Activated naive CD4-positive, alpha-beta T cell treated with anti-CD3 and anti-CD28 coated beads, Interleukin-2, amount 50 U/mL, for 72 hours (primary cell): ENCODE results near the gene B4GALNT2. TPM values are rescaled to one million over a fixed set of nuclear protein-coding genes. Genes with fewer than 3 reads are reported as not detected.

Experiments used
- ATAC-seq, 2 donors: fragments of 150-1000 bp; cut with Tn5 transposase; 2 replicates each; pipeline ENCODE4 v1.10.0; 2021; ENCODE audit warnings: mild to moderate bottlenecking in 2 of 2, moderate library complexity in 2 of 2
- DNase-seq, 2 donors: peaks; one replicate each; pipeline ENCODE4 v3.0.0; 2021 to 2022; ENCODE audit warnings: low spot score in 2 of 2
- H3K27ac Mint-ChIP-seq, 2 donors: one replicate each; pipeline ENCODE4 v1.8.0; 2022; ENCODE audit warnings: mild to moderate bottlenecking in 2 of 2, mixed read lengths in 2 of 2
- H3K36me3 Mint-ChIP-seq, 2 donors: one replicate each; pipeline ENCODE4 v1.8.0; 2022; ENCODE audit warnings: mixed read lengths in 2 of 2
- H3K9me3 Mint-ChIP-seq, 2 donors: one replicate each; pipeline ENCODE4 v1.8.0; 2022; ENCODE audit warnings: mixed read lengths in 2 of 2
- total RNA-seq, 2 donors: library from RNA; stranded (reverse); gene quantifications; one replicate each; pipeline ENCODE4 v1.2.3, GENCODE V29; 2022

Gene B4GALNT2
- total RNA-seq, 2 donors from 2014 or later: 0.02 TPM; not detected in 1

- no peaks in the 10 kb centered on the region for H3K9me3 Mint-ChIP-seq
- H3K27ac Mint-ChIP-seq: peak overlapping the region; percentile 98 to 100
- DNase-seq: peak; percentile 94 to 97
- peak; percentile 65 to 67 for ATAC-seq
- no peaks in the 10 kb centered on the region for H3K36me3 Mint-ChIP-seq
Measured at GRCh38 chr17:49191917-49192741, 59.6 kb downstream of the B4GALNT2 start.

- peak overlapping the region; percentile 98 to 100 for H3K27ac Mint-ChIP-seq
- no peaks in the 10 kb centered on the region for H3K9me3 Mint-ChIP-seq
- DNase-seq: peak in 1 of 2 donors; percentile 17
Measured at GRCh38 chr17:49193513-49194296, 61.1 kb downstream of the B4GALNT2 start.

DNA sequence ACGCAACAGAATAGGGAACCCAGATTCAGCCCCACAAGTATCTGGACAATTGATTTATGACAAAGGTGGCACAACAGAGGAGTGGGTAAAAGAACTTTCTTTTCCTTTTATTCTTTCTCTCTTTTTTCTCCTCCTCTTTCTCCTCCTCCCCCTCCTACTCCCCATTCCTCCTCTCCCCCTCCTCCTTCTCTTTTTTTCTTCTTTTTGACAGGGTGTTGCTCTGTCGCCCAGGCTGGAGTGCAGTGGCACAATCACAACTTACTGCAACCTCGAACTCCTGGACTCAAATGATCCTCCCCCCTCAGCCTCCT is 61.7 kb downstream of the B4GALNT2 start:
- ATAC-seq: no peak
- DNase-seq: no peak
- Mint-ChIP-seq H3K27ac (peak overlapping the region in 1 of 2 donors; percentile 98), H3K9me3 (no peaks in the 10 kb centered on the region), H3K36me3 (no peaks in the 10 kb centered on the region)

More at GRCh38 chr17:49193513-49194296, 61.1 kb downstream of the B4GALNT2 start:
- no peak for ATAC-seq
- no peaks in the 10 kb centered on the region for H3K36me3 Mint-ChIP-seq

GRCh38 chr17:49195751-49196150 is 63.2 kb downstream of the B4GALNT2 start:
- Mint-ChIP-seq H3K36me3 (no peaks in the 10 kb centered on the region), H3K9me3 (no peaks in the 10 kb centered on the region), H3K27ac (no peak overlapping the region)
- ATAC-seq (no peak), DNase-seq (no peak)

- Mint-ChIP-seq H3K36me3 (no peaks in the 10 kb centered on the region), H3K9me3 (no peaks in the 10 kb centered on the region), H3K27ac (no peak overlapping the region)
- DNase-seq (no peak), ATAC-seq (no peak)
Measured at GRCh38 chr17:49196520-49196919, 64.0 kb downstream of the B4GALNT2 start.

DNA sequence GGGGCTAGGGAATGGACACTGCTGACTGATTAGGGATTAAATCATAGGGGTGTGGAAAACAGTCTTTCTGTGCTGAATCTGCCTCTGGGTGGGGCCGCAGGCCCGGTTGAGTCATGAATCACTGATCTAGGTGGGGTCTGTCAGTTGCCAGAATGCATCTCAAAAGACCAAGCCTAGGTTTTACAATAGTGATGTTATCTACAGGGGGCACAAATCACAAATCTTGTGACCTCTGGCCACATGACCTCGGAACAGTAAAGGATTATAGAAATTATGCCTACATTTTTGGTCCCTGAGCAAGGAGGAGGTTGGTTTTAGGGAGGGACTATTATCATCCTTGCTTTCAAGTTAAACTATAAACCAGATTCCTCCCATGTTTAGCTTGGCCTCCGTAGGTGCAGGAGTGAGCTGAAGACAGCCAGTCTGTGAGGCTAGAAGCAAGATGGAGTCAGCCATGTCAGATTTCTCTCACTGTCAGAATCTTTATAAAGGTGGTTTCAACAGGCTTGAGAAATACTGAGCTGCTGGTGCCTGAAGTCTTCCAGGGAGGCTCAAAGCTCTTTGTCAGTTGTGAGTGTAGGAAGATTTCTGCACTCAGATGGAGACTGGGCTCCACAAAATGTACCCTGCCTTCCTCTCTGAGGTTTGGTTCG is 64.9 kb downstream of the B4GALNT2 start:
- Mint-ChIP-seq H3K36me3 (no peaks in the 10 kb centered on the region), H3K27ac (no peak overlapping the region), H3K9me3 (no peaks in the 10 kb centered on the region)
- ATAC-seq: no peak
- no peak for DNase-seq

DNA sequence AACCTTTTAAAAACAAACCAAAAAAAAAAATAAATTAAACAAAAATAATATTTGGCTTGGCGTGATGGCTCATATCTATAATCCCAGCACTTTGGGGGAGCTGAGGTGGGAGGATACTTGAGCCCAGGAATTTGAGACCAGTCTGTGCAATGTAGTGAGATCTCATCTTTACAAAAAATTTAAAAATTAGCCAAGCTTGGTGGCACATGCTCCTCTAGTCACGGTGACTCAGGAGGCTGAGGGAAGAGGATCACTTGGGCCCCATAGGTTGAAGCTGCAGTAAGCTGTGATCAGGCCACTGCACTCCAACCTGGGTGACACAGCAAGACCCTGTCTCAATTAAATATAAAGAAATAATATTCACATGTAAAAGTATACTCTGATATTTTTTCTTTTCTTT is 65.6 kb downstream of the B4GALNT2 start:
- no peak for ATAC-seq
- no peak overlapping the region for H3K27ac Mint-ChIP-seq
- H3K9me3 Mint-ChIP-seq: no peaks in the 10 kb centered on the region
- H3K36me3 Mint-ChIP-seq: no peaks in the 10 kb centered on the region
- DNase-seq: no peak

- no peak overlapping the region for H3K27ac Mint-ChIP-seq
- no peak for ATAC-seq
- H3K9me3 Mint-ChIP-seq: no peaks in the 10 kb centered on the region
- H3K36me3 Mint-ChIP-seq: no peaks in the 10 kb centered on the region
- DNase-seq: no peak
Measured at GRCh38 chr17:49200423-49201083, 68.0 kb downstream of the B4GALNT2 start.

GRCh38 chr17:49201481-49201927 is 68.9 kb downstream of the B4GALNT2 start:
- no peaks in the 10 kb centered on the region for H3K36me3 Mint-ChIP-seq
- H3K9me3 Mint-ChIP-seq: no peaks in the 10 kb centered on the region
- no peak overlapping the region for H3K27ac Mint-ChIP-seq
- DNase-seq (no peak), ATAC-seq (no peak)

DNA sequence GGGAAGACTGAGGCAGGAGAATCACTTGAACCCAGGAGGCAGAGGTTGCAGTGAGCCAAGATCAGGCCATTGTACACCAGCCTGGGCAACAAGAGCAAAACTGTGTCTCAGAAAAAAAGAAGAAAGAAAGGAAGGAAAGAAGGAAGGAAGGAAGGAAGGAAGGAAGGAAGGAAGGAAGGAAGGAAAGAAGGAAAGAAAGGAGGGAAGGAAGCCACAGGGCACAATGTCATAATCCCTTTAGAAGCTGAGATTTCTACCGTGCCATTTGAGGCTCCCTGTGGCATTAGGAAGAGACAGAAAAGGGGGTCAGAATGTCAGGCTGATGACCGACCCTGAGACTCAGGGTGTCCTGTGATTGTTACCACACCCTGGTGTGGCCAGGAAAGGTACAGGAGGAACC is 71.2 kb downstream of the B4GALNT2 start:
- DNase-seq (no peak), ATAC-seq (no peak)
- H3K27ac Mint-ChIP-seq: no peak overlapping the region
- peaks cover 0 to 7% of the 10 kb centered on the region in 2 donors for H3K36me3 Mint-ChIP-seq
- no peaks in the 10 kb centered on the region for H3K9me3 Mint-ChIP-seq

DNA sequence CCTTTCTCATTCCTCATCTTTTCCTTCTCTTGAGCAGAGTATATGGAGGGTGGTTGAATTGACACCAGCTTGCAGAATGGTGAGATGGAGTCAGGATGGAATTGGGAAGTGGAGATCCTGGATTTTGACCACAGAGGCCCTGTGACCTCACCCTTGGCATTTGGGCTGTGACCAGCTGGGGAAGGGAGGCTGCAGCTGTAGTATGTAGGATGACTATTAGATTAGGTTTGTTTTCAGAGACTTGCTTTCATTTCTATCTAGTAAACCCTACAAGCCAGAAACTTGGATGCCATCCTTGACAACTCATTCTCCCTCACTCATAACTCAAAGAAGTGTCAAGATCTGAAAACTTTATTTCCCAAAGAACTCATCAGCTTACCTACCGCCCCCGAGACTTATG is 71.9 kb downstream of the B4GALNT2 start:
- H3K9me3 Mint-ChIP-seq: no peaks in the 10 kb centered on the region
- no peak overlapping the region for H3K27ac Mint-ChIP-seq
- ATAC-seq: no peak
- no peak for DNase-seq
- peaks cover 0 to 7% of the 10 kb centered on the region in 2 donors for H3K36me3 Mint-ChIP-seq

DNA sequence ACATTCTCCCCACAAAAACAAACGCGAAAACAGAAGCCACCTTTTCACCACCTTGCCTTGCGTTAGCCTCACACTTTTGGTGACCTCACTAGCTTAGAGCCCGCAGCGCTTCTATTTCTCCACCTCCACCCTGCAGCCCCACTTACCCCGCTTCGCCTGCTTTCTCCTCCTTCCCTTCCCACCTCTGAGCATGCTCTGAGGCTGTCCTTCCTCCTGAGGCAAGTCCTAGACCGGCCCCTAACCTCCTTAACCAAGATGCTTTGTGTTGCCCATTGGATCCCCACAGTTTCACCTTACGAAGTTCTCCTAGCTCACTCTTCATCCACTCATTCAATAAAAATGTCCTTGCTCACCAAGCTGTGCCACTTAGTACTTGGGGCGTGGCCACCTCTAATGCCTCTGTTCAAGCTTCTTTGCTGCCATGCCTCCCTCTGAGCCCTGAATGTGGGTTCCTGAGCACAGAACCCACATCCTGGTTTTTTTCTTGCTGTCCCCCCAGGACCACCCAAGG is 76.5 kb downstream of the B4GALNT2 start:
- ATAC-seq (peak in 1 of 2 donors; percentile 12), DNase-seq (no peak)
- Mint-ChIP-seq H3K27ac (peak overlapping the region; percentile 95 to 98), H3K9me3 (no peaks in the 10 kb centered on the region), H3K36me3 (peaks cover 28 to 40% of the 10 kb centered on the region in 2 donors)

DNA sequence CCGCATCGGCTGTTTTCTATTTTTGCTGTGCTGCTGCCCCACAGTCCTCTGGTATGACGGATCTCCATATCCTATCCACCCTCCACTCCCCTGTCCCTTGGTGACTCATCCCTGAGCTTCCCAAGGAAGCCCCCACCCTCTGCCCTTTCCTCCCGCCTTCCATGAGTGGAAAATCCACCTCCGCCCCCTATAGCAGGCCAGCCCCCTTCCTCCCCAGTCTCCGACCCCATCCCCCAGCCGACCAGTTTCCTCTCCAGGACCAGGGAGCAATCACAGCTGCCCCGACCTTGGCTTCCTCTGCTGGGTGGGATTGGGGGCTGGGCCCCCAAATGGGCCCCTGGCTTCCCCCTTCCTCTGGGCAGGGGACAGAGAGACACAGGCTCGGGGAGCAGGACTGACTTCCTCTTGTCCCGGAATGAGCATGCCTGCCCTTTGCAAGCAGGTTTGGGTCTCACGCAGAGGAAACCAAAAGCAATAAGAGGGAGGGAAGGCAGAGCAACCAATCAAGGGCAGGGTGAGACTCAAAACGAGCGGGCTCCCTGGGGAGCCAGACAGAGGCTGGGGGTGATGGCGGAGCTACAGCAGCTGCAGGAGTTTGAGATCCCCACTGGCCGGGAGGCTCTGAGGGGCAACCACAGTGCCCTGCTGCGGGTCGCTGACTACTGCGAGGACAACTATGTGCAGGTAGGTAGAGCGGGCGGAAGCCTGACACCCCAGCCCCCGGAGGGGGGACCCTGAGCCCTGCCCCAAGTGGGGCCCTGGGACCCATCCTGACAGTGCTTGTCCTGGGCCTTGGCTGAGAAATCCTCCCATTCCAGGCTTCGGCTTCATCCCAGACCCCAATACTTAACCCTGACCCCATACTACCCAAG is 77.8 kb downstream of the B4GALNT2 start, which contains the start of the genes ABI3 and GNGT2:
Gene ABI3, plus strand, starts transcription at position 550 of the 872 bp plus-strand sequence. Its CDS starts 18 bp downstream, at position 568.
Gene GNGT2, minus strand, starts transcription at position 417 of the 872 bp plus-strand sequence. CDS start 3,152 bp downstream, outside the sequence.
- peaks cover 29 to 48% of the 10 kb centered on the region in 2 donors for H3K36me3 Mint-ChIP-seq
- H3K27ac Mint-ChIP-seq: peak within 1 kb of the TSS; percentile 95 to 98
- ATAC-seq (peak; percentile 94), DNase-seq (peak; percentile 70 to 82)
- no peaks in the 10 kb centered on the region for H3K9me3 Mint-ChIP-seq

- DNase-seq (no peak), ATAC-seq (no peak)
- H3K27ac Mint-ChIP-seq: no peak overlapping the region
- H3K36me3 Mint-ChIP-seq: peaks cover 29 to 63% of the 10 kb centered on the region in 2 donors
- H3K9me3 Mint-ChIP-seq: no peaks in the 10 kb centered on the region
Measured at GRCh38 chr17:49213399-49213798, 80.8 kb downstream of the B4GALNT2 start.

GRCh38 chr17:49213847-49214246 is 81.3 kb downstream of the B4GALNT2 start:
- ATAC-seq (no peak), DNase-seq (no peak)
- H3K9me3 Mint-ChIP-seq: no peaks in the 10 kb centered on the region
- H3K36me3 Mint-ChIP-seq: peaks cover 31 to 68% of the 10 kb centered on the region in 2 donors
- peak overlapping the region; percentile 18 to 38 for H3K27ac Mint-ChIP-seq
